GM18868 (cell line): ENCODE data around the gene CFAP97.
"Not testable (repeated sequence)": the region's sequence is repeated elsewhere in the genome, so short reads cannot be mapped to it uniquely, and the experiment has no call there.

Experiments
- ATAC-seq: cut with Tn5 transposase; IDR thresholded peaks from one replicate; pipeline ENCODE4 v1.9.1; 2021; ENCODE audit warnings: mild to moderate bottlenecking, moderate library complexity; ENCODE audit not compliant: unreplicated experiment

The CFAP97 gene

DNA sequence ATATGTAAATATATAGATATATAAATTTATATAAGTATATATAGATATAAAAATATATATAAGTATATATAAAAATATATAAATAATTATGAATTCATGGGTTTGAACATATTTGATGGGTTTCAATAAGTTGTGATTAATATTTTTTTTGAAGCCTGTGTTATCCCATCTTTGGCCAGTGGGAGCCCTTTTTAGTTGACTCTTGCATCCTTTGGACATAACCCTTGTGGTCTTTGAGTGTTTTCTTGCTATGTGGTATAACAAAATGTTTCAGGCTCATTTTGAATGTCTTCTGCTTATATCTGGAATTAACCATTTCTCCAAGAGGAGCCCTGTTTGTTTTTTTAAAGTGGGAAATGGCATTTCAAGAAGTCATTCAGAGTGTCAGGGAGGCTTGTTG is 20.8 kb upstream of the CFAP97 start:
- ATAC-seq = no peak

DNA sequence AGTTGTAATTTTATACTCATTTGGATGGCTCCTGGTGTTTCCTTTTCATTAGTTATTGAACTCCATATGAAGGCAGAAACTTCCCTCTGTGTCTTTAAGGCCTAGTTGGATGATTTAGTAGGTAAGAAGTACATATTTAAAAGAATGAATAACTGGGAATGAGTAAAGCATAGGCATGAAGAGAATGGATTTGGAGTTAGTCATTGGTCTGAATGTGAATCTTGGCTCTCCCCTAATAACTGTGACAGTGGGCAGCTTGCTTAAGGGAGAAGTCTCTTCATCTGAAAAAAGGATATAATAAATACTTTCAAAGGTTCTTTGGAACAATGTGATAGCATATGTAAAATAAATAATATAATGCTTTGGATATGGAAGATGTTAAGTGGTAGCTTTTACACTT is 18.8 kb upstream of the CFAP97 start:
- no peak for ATAC-seq

DNA sequence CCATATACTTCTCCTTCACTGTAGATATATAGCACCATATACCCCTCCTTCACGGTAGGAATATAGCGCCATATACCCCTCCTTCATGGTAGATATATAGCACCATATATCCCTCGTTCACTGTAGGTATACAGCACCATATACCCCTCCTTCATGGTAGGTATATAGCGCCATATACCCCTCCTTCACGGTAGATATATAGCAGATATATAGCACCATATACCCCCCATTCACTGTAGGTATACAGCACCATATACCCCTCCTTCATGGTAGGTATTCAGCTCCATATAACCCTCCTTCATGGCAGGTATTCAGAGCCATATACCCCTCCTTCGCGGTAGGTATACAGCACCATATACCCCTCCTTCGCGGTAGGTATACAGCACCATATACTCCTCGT is 18.1 kb upstream of the CFAP97 start:
- ATAC-seq = no peak

DNA sequence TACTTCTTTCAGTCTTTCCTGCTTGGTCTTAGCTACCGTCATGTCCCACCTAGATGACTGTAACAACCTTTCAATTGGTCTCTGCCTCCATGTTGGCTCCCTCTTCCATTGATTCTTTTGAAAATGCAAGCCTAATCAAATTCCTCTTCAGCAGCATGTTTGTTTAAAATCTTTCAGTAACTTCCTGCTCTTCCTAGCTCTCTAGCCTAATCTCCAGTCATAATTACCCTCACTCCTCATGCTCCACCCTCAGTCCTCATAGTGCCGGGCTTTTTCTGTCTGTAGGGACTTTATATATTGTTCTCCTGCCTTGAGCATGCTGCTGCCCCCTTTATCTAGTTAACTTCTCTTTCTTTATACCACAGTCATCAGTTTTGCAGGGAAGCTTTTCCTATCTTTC is 17.7 kb upstream of the CFAP97 start:
- ATAC-seq = no peak

DNA sequence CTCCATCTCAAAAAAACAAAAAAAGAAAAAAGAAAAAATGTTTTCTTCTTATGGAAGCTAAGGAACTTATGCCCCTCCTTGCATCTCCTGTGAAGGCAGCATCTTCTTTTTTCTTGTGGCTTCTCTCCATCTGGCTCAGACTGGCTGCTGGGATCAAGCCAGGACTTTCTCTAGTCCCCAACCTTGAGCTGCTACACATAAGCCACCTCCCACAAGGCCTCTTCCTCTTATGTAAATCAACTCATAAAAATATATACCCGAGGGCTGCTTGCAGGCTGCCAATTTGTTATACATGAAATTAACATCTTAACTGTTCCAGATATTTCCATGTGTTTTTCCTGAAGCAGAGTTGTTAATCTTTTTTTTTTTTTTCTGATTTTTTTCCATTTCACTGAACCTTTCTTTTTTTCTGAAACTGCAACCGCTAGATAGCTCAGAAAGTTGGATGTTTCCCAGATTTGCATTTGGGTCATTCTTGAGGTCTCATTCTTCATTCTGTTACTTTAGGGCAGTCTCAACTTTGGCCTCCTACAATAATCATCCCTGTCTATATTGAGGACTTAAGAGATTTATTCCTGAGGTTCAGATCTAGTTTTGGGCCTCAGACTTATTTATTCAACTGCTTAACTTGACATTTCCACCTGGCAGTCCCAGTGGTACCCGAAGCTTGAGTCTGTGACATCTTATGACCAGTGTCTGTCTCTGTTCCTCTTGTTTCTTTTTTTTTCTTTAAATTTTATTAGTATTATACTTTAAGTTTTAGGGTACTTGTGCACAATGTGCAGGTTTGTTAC is 15.9 kb upstream of the CFAP97 start:
- ATAC-seq = peak; percentile 84

DNA sequence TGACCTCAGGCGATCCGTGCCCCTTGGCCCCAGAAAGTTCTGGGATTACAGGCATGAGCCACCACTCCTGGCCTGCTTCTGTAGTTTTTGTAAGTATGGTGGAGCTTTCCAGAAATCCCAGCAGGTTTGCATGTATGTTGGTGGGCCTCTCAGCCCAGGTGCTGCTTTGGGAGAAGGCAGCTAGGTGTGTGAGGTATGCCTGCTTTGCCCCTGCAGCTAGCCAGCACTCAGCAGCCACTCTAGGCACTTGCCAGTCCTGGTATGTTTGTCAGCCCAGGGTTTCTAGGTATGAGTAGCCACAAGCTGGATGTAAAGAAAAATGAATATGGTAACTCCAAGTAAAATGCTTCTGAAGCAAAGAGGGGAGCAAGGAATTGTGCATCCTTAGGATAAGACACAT is 14.5 kb upstream of the CFAP97 start:
- no peak for ATAC-seq

DNA sequence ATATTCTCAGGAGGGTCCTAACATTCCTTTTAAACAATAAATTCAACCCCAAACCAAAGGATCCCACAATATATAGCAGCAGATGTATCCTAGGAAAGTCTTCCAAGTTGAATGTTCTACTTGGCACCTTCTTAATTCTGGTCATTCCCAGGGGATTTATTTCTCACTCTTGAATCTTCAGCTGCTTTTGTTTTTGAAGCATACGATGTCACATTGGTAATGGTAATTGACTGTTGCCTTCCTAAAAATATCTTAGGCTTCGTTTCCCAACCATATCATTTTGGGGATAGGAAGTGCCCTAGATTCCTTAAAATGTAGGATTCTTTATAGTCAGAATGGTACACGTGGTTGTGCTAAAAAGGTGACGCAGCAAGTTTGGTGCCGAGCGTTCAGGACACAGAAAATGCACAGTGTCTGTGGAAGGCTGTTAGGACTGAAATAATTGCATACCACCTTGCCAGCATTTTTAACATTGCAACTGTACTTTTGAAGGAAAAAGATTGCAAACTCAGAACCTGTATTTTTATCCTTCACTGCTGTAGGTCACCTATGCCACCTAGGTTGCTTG is 13.7 kb upstream of the CFAP97 start:
- ATAC-seq = no peak

DNA sequence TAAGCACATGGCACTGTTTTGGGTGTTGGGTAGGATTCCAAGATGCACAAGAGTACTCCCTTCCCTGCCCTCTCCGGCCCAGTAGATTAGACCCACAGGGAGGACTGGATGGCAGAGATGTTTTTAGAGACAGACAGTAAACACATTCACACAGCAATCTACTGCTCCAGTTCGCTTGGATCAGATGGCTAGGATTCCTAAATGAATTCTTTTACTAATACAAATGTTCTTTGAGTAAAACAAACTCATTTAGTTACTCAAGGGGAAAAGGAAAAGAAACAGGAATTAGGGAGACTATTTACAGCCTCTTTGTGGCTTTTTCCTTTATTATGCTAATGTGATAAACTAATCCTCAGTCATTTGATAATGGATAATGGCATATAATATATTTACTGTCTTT is 11.5 kb upstream of the CFAP97 start:
- no peak for ATAC-seq

DNA sequence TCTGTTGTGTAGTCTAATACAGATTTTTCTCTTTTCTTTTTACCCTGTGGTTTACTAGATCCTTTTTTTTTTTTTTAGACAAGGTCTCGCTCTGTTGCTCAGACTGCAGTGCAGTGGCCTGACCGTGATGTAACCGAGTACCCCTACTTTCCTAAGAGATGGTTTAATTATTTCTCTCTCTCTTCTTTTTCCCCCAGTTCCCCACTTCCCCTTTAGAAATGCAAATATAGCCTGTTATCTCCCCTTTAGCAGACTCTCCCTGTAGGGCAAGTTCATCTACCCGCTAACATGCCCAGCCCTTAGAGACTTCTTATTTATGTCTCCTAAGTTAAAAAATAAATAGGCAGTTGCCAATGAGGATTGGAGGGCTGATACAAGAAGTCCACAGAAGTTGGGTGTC is 10.1 kb upstream of the CFAP97 start:
- ATAC-seq = peak; percentile 45

DNA sequence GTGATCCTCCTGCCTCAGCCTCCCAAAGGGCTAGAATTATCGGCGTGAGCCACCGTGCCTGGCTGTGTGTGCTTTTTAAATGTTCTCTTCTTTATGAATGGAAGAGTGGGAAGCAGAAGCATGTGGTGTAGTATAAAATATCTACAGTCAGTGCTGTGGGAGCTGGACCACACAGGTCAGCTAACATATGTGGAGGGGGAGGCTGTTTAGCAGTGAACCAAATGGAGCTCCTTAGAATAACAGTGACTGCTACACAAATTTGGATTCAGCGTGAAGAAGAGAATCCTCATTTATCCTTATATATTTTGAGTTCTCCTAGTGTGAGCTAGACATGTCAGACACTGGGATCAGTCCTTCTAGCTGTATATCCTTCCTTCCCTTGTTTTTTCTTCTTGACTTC is 8.8 kb upstream of the CFAP97 start:
- ATAC-seq = no peak

DNA sequence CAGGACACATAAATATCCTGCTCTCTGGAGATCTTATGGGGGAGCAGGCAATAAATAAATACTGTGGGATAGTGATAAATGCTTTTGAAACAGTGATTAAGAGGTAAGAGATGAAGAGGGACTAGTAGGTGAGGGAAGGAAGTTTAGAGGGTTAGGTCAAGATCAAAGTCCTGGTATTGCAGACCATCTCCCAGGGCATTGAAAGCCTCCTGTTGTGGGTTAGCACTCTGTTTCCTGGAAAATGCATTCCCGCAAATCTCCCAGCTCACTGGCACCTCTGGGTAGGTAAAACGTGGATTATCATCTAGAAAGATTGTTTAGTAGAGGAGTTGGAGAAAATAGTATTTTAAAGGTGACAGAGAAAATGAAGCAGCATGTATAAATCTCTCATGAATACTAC is 7.8 kb upstream of the CFAP97 start:
- ATAC-seq = no peak

DNA sequence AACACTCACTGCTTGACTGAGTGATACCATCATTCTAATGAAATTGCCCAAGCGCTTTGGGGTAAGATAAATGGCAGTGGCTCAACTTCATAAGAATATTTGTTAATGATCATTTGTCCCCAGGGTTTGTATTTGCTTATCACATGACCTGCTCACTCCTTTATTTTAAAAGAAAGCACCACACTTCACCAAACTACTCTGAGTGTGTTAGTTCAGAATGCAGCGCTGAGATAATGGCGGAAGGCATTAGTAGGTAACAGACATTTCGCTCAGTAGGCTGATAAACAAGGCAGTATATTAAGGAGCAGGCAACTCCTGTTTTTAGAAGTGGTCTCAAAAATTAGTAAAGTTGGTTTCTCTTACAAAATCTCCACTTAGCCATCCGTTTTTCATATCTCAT is 7.2 kb upstream of the CFAP97 start:
- ATAC-seq = no peak

DNA sequence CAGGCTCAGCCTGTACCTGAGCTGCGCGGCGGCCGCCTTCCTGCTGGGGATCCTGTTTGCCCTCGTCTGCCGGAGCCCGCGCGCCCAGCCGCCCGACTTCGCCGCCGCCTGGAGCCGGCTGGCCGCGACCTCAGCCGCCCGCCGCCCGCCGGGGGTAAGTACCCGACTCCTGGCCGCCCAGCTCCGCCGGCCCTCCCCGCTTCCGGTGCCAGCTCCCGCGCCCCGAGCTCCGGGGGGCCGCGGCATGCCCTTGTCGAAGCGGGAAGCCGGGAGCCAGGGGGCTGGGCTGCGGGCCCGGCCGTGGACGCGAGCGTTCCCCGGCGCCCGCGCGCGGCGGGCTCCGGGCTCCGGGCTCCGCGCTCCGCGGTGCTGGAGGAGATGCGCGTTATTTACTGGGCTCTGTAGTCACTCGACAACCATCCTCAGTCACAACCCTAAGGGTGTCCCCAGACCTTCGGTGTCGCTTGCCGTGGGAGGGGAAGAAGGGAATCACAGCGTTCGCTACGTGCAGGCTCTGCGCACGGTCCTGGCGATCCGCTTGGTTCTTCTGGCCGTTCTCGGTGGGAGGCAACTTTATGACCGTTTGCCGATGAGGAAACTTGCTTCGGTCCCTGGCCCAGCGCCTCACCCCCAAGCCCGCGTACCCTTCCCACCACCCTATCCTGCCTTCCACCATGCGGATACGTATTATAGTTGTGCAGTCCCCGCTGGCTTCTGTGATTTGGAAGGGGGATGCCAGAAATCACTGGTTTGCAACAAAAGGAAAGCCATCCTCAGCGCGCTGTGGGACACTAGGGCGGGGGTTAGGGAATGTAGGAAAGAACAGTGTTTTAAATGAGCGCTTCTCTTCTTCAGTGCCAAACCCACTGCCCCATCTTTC is 6.5 kb upstream of the CFAP97 start:
- peak; percentile 6 for ATAC-seq

DNA sequence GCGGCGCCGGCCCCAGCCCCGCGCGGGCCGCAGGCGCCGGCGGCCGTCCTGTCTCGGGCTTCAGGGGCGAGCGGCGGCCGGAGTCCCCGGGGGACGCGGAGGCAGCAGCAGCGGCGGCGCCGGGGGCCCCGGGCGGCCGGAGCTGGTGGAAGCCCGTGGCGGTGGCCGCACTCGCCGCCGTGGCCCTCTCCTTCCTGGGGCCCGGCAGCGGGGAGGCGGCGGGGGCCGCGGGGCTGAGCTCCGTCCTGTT is 6.0 kb upstream of the CFAP97 start:
- peak; percentile 6 for ATAC-seq

DNA sequence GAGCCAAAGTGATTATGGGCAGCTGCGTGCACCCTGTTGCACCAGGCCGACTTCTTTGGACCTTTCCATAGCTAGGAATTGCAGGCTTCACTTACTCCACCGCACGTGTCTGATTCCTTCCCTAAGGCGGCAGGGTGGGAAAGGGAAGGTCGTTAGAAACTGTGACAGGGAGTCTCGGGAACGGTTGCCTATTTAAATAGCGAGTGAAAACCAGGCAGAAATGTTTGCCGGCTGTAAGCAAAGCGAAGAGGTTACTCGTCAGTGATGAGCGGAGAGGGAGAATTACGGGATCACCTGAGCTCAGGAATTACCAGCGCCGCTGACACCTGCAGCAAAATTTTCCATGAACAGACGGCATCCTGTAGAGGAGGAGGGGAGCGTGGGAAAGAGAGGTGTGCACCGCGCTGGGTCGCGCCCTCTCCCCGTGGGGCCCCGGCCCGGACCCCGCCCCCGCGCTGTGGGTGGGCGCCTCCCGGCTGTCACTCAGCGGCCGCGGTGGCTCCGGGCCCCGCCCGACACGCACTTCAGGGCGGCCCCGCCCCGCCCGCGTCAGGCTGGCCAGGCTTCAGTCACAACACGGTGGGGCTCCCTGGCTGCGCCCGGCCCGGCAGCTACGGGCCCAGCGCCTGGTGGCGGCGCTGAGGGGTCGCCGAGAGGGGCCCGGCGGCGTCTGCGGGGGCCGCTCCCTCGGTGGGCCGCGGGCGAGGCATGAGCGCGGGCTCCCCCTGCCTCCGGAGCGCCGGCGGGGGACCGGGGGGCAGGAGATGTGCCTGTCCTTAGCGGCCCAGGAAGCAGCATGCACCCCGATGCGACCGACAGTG is 5.4 kb upstream of the CFAP97 start, which contains the start of gene SNX25:
Gene SNX25, plus strand, starts transcription at position 568 of the 821 bp plus-strand sequence. Its CDS starts 229 bp downstream, at position 797.
- peak; percentile 76 for ATAC-seq

DNA sequence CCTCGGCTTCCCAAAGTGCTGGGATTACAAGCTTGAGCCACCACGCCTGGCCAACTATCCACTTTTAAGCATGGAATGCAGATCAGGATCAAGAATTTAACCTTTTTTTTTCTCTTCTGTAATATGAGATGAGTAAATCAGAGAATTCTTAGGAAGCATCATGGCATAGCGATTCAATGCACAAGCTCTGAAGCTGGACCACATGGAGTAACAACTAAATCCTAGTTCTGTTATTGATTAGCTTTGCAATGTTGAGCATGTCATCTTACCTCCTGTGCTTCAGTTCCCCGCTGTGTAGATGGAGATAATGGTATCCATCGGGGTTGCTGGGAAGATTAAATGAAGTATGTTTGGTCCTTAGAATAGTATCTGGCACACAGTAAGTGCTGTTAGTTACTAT is 3.7 kb upstream of the CFAP97 start:
- ATAC-seq = no peak

DNA sequence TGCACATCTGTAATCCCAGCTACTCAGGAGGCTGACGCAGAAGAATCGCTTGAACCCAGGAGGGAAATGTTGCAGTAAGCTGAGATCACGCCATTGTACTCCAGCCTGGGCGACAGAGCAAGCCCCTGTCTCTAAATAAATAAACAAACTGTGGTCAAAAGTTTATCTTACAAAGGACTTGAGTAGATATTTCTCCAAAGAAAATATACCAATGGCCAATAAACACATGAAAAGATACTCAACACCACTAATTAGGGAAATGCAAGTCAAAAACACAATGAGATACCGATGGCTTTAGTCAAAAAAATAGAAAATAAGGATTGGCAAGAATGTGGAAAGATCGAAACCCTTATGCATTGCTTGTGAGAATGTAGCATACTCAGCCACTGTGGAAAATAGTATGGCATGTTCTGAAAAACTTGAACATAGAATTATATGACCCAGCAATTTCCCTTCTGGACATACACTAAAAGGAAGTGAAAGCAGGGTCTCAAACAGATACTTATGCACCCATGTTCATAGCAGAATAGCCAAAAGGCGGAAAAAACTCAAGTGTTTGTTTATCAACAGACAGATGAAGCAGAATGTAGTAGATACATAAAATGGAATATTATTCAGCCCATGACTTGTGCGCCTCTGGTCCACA is 2.0 kb upstream of the CFAP97 start:
- no peak for ATAC-seq

DNA sequence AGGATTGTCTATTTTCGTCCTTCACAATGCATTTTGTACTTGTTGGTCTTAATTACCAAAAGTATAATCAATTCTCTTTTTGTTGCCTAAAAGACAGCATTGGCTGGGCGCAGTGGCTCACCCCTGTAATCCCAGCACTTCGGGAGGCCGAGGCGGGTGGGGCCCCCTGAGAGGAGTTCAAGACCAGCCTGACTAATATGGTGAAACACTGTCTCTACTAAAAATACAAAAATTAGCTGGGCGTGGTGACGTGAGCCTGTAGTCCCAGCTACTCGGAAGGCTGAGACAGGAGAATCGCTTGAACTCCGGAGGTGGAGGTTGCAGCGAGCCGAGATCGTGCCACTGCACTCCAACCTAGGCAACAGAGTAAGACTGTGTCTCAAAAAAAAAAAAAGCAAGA is 1.3 kb upstream of the CFAP97 start:
- not testable (repeated sequence) for ATAC-seq

DNA sequence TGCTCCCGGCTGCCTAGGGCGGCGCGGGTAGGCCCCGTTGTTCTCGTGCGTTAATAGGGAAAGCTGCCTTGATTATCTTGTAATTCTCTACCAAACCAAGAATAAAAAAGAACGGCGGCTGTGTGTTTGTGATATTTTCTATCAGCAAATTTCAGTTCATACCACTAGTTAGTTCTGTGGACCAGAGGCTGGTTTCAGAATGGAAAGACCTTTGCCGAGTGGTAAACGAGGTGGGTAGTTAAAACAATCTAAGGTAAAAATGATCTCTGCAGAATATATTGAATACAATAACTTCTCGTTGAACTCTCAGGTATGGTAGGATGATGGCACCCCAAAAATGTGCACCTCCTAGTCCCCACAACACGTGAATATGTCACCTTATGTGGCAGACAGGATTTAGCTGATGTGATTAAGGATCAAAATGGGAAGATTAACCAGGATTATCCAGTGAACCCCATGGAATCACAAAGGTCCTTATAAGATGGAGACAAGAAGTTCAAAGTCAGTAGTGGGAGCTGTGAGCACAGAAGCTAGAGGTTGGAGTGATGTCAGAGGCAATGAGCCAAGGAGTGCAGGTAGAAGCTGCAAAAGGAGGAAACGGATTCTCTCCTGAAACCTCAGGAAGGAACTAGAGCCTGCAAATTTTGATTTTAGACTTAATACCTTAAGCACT is 574 bp upstream of the CFAP97 start:
- ATAC-seq = no peak

DNA sequence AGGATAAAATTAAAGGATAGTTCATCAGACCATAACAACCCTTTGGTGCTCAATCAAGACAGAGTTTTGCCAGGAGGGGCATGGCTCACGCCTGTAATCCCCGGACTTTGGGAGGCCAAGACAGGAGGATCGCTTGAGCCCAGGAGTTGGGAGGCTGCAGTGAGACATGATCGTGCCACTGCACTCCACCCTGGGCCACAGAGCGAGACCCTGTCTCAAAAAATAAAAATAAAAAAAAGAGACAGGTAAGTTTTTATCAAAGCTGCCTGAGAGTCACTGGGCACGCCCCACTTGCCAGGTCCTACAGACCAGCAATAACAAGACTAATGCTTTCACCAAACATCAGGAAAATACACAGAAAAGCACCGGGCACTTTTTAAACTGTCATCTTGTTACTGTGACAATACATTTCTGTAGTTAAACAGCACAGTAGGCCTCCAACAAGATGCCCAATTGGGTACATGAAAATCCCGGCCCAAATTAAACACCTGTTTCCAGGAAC is 765 bp downstream of the CFAP97 start:
- ATAC-seq = peak; percentile 3
